Measurements from ENCODE around the gene PRR23A.
"Not testable (repeated sequence)": the region's sequence is repeated elsewhere in the genome, so short reads cannot be mapped to it uniquely, and the experiment has no call there.

PRR23A gene

GRCh38 chr3:139006051-139006716, at the start of gene PRR23A:
PRR23A (minus strand) TSS chr3:139006268; CDS start chr3:139006268, 0 bp downstream.
- DNase-seq (ENCODE audit: low read depth in 2 of 2), result no peak

DNA sequence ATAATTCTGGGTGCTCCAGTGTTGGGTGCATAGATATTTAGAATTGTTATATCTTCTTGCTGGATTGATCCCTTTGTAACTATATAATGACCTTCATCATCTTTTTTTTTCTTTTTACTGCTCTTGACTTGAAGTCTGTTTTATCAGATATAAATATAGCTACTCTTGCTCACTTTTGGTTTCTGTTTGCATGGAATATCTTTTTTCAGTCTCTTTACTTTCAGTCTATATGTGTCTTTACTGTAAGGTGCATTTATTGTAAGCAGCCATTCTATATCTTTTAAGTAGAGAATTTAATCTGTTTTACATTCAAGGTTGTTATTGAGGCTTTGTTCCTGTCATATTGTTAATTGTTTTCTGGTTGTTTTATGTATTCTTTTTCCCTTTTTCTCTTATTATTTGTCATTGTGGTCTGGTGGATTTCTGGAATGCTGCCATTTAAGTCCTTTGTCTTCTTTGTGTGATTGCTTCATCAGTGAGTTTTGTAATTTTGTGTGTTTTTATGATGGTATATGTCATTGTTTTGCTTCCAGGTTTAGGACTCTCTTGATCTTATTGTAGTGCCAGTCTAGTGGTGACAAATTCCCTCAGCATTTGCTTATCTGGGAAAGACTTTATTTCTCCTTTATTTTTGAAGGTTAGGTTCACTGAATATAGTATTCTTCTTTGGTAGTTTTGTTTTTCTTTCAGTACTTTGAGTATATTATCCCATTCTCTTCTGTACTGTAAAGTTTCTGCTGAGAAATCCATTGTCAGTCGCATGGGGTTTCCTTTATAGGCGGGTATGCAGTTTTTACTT, 46.9 kb upstream of the PRR23A start:
- no peak for DNase-seq (ENCODE audit: low read depth in 2 of 2)

DNA sequence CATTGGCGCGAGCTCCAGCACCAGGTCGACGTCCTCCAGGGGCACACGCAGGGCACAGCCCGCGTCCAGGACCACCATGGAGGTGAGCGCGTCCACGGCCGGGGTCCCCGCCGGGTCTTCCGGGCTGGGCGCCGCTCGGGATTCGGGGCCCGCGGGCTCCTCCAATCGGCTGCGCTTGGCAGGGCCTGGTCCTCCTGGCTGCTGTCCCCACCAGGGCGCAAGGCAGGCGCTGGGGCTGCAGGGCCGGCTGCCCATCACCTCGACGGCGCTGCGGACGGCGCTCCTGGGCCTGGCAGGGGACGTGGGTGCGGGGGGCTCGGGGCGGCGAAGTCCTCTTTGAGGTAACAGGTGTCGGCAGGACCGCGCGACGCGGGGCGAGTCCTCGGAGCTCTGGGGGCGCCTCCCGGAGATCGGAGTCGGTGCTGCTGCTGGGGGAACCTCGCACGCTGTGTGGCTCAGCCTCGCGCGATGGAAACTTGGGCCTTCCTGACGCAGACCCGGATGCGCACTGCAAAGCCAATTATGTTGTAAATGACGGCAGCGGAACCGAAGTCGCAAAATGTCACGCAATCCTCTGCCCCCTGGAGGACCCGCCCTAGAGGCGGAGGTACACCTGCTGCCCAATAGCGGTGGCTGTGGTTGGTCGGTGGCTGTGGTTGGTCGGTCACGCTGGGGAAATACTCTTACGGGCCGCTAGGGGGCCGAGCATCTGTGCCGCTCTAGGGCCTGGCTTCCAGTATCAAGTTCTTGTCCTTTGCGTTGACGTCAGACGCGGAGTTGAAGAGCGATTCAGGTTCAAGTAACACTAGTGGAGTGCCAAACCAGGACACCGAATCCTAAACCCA, 38.5 kb upstream of the PRR23A start, which contains the start of gene PRR23C:
Gene PRR23C (minus strand): TSS at position 527 of the 845 bp plus-strand sequence. CDS start 272 bp downstream, at position 255.
- no peak for DNase-seq (ENCODE audit: low read depth in 2 of 2)

- DNase-seq (ENCODE audit: low read depth in 2 of 2), result no peak
These were observed 37.7 kb upstream of the PRR23A start for GRCh38 chr3:139043554-139044365.

DNA sequence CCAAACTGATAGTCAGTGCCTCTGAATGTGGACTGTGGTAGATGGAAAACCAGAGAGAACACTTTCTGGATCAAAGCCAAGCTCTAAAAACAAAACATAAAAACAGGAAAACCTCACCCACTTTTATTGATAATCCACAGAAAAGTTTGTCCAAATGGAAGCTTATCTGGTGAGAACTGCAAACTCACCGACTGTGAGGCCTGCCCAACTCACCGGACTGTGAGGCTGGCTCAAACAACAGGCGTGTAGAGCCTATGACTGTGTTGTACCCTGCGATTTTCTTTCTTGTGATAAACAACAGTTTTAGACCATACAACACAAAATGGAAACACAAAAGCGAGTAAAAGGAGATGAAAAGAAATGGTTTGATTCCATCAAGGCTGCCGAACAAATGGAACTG, 31.4 kb upstream of the PRR23A start:
- DNase-seq (ENCODE audit: low read depth in 2 of 2), result no peak

DNA sequence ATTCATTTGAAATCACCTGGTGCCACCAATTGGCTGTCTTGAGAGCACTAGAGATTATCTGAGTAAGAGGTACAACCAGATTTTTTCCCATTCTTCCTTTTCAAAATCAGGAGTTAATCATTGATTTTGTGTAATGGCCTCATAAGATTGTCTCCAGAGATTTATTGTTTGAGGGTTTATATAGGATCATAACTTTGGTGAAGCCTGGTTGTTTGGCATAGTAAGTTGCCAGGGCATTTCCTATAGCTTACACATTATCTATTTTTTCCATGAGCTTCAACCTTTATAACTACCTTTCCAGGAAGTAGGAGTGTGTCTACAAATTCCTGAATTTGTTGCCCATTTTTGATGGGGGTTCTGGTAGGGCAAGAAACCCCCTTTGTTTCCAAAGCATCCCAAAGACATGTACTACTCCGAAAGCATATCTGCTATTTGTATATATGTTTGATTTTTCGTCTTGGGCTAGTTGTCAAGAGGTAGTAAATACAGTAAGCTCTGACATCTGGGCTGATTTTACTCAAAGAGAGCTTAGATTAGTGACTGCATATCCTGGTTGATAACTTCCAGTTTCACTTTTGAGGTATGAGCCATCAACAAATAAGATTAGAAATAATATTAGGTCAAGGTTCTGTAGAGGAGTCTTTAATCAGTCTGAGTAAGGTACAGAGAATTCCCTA, 26.4 kb upstream of the PRR23A start:
- DNase-seq (ENCODE audit: low read depth in 2 of 2), result no peak

DNA sequence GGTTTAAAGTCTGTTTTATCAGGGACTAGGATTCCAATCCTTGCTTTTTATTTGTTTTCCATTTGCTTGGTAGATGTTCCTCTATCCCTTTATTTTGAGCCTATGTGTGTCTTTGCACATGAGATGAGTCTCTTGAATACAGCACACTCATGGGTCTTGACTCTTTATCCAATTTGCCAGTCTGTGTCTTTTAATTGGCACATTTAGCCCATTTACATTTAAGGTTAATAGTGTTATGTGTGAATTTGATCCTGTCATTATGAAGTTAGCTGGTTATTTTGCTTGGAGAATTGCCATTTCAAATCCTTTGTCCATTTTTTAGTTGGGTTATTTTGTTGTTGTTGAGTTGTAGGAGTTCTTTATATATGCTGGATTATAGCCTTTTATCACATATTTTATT, 24.5 kb upstream of the PRR23A start:
- DNase-seq (ENCODE audit: low read depth in 2 of 2), result not testable (repeated sequence)

DNA sequence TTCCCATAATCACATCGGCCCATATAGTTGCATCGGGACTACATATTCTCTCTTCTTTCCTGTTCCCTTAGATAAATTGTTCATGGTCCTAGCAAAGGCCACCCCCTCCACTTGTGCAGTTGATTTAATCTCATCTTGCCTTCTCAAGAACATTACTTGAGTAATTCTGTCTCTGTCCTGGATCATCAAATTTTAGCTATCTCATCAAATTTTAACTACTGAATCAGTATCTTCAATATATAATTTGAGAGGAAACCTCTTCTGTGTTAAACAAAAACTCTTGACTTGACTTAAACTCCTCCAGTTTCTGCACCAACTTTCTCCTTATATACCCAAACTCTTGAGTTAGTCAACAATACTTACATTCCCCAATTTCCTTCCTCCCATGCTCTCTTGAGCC, 18.9 kb upstream of the PRR23A start:
- DNase-seq (ENCODE audit: low read depth in 2 of 2), result no peak

GRCh38 chr3:139020868-139021234, 14.8 kb upstream of the PRR23A start, which contains the start of gene PRR23B:
PRR23B (minus strand) TSS chr3:139020926; CDS start chr3:139020661, 265 bp downstream.
- DNase-seq (ENCODE audit: low read depth in 2 of 2), result no peak

GRCh38 chr3:139020036-139020867, 14.2 kb upstream of the PRR23A start:
- DNase-seq (ENCODE audit: low read depth in 2 of 2), result no peak

- no peak for DNase-seq (ENCODE audit: low read depth in 2 of 2)
These were observed 10.5 kb upstream of the PRR23A start for GRCh38 chr3:139016430-139017048.

- DNase-seq (ENCODE audit: low read depth in 2 of 2), result no peak
These were observed 593 bp downstream of the PRR23A start for GRCh38 chr3:139005356-139005993.

DNA sequence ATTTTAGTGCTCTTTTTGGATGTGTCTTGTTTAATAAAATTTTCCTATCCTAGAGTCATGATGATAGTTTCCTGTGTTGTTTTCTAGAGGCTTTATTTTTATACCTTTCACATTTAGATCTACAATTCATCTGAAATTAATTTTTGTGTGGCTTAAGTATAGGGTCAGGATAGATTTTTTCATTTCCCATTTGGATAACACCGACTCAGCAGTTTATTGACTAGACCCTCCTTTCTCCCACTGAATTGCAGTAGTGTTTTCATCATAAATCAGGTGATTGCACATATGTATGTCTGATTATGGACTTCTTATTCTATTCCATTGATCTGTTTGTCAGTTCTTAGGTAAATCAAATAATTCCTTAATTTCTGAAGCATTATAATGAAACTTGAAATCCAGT, 10.4 kb downstream of the PRR23A start:
- no peak for DNase-seq (ENCODE audit: low read depth in 2 of 2)

DNA sequence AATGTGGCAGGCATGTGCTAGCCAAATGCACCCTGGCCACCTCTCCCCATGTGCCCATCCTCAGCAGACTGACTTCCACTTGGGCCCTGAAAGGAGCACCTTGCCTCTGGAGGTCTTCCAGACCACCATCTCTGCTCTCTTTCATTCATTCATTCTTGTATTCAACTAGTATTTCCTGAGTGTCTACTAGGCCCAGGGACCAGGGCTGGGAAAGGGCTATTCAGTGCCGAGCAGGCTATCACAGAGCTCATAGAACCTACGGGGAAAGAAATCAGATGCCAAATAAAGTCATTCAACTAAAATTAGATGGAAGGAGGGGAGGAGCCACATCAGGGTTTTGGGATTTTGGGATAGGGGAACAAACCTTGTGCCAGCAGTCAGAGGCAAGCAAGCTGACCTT, 18.9 kb downstream of the PRR23A start:
- DNase-seq (ENCODE audit: low read depth in 2 of 2), result no peak

- DNase-seq (ENCODE audit: low read depth in 2 of 2), result no peak
These were observed 20.1 kb downstream of the PRR23A start for GRCh38 chr3:138985932-138986331.

GRCh38 chr3:138984816-138985215, 21.3 kb downstream of the PRR23A start:
- no peak for DNase-seq (ENCODE audit: low read depth in 2 of 2)

GRCh38 chr3:138976047-138976446, 30.0 kb downstream of the PRR23A start:
- DNase-seq (ENCODE audit: low read depth in 2 of 2), result no peak

DNA sequence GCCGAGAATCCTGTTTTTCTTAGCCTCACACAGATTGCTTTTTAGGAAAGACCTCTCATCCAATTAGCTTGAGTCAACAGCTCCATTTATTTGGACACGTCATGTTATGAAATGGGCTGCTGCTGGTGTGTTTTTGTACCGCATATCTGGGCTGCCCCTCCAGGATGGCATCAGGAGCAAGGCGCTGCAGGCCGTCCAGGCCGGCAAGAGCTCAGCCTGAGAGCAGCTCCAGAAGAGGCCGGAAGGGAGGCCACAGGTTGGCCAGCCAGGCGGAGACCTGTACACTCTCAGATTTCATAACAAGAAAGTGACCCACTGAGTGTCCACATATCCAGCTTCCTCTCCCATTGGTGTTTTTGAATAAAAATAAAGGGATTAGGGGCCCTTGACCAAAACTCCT, 30.7 kb downstream of the PRR23A start:
- DNase-seq (ENCODE audit: low read depth in 2 of 2), result no peak

- DNase-seq (ENCODE audit: low read depth in 2 of 2), result no peak
These were observed 31.6 kb downstream of the PRR23A start for GRCh38 chr3:138974462-138974861.
